Smooth muscle cell of the brain vasculature (primary cell): ENCODE data around the gene FAM219B.
"Not testable (repeated sequence)": the region's sequence is repeated elsewhere in the genome, so short reads cannot be mapped to it uniquely, and the experiment has no call there.

Experiments
- DNase-seq: peaks from one replicate; pipeline ENCODE4 v3.0.0-alpha.2; 2012; ENCODE audit warnings: low read depth, low spot score

FAM219B gene

GRCh38 chr15:74903676-74904075 is 3.0 kb downstream of the FAM219B start:
- DNase-seq, result no peak

- DNase-seq, result no peak
These were observed 4.2 kb downstream of the FAM219B start for GRCh38 chr15:74902295-74903075.

- DNase-seq, result no peak
These were observed 5.0 kb downstream of the FAM219B start for GRCh38 chr15:74901612-74902063.

GRCh38 chr15:74897300-74897701 is 9.3 kb downstream of the FAM219B start:
- DNase-seq, result no peak

GRCh38 chr15:74896316-74896715 is 10.3 kb downstream of the FAM219B start:
- DNase-seq, result no peak

GRCh38 chr15:74895830-74896229 is 10.8 kb downstream of the FAM219B start:
- no peak for DNase-seq

GRCh38 chr15:74894383-74894782 is 12.3 kb downstream of the FAM219B start:
- DNase-seq, result not testable (repeated sequence)

- DNase-seq, result no peak
These were observed 13.0 kb downstream of the FAM219B start for GRCh38 chr15:74893627-74894026.

GRCh38 chr15:74892931-74893330 is 13.7 kb downstream of the FAM219B start:
- DNase-seq, result no peak

- DNase-seq, result no peak
These were observed 14.3 kb downstream of the FAM219B start for GRCh38 chr15:74892313-74892712.

GRCh38 chr15:74891469-74891868 is 15.2 kb downstream of the FAM219B start:
- no peak for DNase-seq

GRCh38 chr15:74890665-74890960 is 16.0 kb downstream of the FAM219B start:
- DNase-seq, result no peak

- no peak for DNase-seq
These were observed 16.6 kb downstream of the FAM219B start, which contains the start of gene MPI for GRCh38 chr15:74889883-74890664. Gene MPI, plus strand, starts transcription at chr15:74890042. Its CDS starts 32 bp downstream, at chr15:74890074.

- DNase-seq, result no peak
These were observed 17.2 kb downstream of the FAM219B start for GRCh38 chr15:74889390-74889882.

- DNase-seq, result no peak
These were observed 17.9 kb downstream of the FAM219B start for GRCh38 chr15:74888716-74889115.

- not testable (repeated sequence) for DNase-seq
These were observed 19.0 kb downstream of the FAM219B start for GRCh38 chr15:74887537-74888193.

- no peak for DNase-seq
These were observed 21.2 kb downstream of the FAM219B start for GRCh38 chr15:74885461-74885860.

- DNase-seq, result no peak
These were observed 22.0 kb downstream of the FAM219B start for GRCh38 chr15:74884428-74885223.

GRCh38 chr15:74882528-74882927 is 24.1 kb downstream of the FAM219B start:
- no peak for DNase-seq

GRCh38 chr15:74878273-74878672 is 28.4 kb downstream of the FAM219B start:
- DNase-seq, result no peak

GRCh38 chr15:74873756-74874424 is 32.8 kb downstream of the FAM219B start:
- DNase-seq, result peak; percentile 6
